Measurements from ENCODE around the gene PPFIBP2.

GRCh38 chr11:7501894-7502293 is 11.9 kb upstream of the PPFIBP2 start:
- TF ChIP-seq ZNF274 (IDR thresholded peaks at IDR 0.05; ENCODE audit: low read depth, low read length) (no peak), YY1 (IDR thresholded peaks at IDR 0.05; ENCODE audit: insufficient read depth, insufficient read length) (no peak)

Measured in NT2/D1 (cell line).